ENCODE data around the gene WSCD2.

The WSCD2 gene

GRCh38 chr12:108285016-108285415, 155.9 kb downstream of the WSCD2 start:
- TF ChIP-seq, protein P1, sequence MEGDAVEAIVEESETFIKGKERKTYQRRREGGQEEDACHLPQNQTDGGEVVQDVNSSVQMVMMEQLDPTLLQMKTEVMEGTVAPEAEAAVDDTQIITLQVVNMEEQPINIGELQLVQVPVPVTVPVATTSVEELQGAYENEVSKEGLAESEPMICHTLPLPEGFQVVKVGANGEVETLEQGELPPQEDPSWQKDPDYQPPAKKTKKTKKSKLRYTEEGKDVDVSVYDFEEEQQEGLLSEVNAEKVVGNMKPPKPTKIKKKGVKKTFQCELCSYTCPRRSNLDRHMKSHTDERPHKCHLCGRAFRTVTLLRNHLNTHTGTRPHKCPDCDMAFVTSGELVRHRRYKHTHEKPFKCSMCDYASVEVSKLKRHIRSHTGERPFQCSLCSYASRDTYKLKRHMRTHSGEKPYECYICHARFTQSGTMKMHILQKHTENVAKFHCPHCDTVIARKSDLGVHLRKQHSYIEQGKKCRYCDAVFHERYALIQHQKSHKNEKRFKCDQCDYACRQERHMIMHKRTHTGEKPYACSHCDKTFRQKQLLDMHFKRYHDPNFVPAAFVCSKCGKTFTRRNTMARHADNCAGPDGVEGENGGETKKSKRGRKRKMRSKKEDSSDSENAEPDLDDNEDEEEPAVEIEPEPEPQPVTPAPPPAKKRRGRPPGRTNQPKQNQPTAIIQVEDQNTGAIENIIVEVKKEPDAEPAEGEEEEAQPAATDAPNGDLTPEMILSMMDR (IDR thresholded peaks at IDR 0.05; ENCODE audit: control insufficient read depth, extremely low read depth, insufficient read depth), result no peak
- no peak for DNase-seq (ENCODE audit: low read depth)
- no peak overlapping the region for H3K4me3 ChIP-seq (ENCODE audit: low read depth, low read length)

DNA sequence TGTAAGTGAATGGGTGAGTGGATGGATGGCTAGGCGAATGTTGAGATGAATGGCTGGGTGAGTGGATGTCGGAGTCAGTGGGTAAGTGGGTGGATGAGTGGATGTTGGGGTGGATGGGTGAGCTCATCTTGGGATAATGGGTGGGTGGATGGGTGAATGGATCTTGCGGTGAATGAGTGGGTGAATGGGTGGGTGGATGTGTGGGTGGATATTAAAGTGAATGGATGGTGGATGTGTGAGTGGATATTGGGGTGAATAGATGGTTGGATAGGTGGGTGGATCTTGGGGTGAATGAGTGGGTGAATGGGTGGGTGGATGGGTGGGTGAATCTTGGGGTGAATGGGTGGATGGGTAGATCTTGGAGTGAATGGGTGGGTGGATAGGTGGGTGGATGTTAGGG, 158.1 kb downstream of the WSCD2 start:
- no peak for DNase-seq (ENCODE audit: low read depth)
- TF ChIP-seq, protein P1 (IDR thresholded peaks at IDR 0.05; ENCODE audit: control insufficient read depth, extremely low read depth, insufficient read depth), result no peak
- no peak overlapping the region for H3K4me3 ChIP-seq (ENCODE audit: low read depth, low read length)

- TF ChIP-seq, protein P1 (IDR thresholded peaks at IDR 0.05; ENCODE audit: control insufficient read depth, extremely low read depth, insufficient read depth), result no peak
- DNase-seq (ENCODE audit: low read depth), result no peak
- no peak overlapping the region for H3K4me3 ChIP-seq (ENCODE audit: low read depth, low read length)
Observed at GRCh38 chr12:108289350-108290161, 160.5 kb downstream of the WSCD2 start.

- H3K4me3 ChIP-seq (ENCODE audit: low read depth, low read length), result no peak overlapping the region
- DNase-seq (ENCODE audit: low read depth), result no peak
- TF ChIP-seq, protein P1 (IDR thresholded peaks at IDR 0.05; ENCODE audit: control insufficient read depth, extremely low read depth, insufficient read depth), result no peak
Observed at GRCh38 chr12:108295641-108296040, 166.6 kb downstream of the WSCD2 start.

GRCh38 chr12:108296945-108297344, 167.9 kb downstream of the WSCD2 start:
- TF ChIP-seq, protein P1 (IDR thresholded peaks at IDR 0.05; ENCODE audit: control insufficient read depth, extremely low read depth, insufficient read depth), result no peak
- DNase-seq (ENCODE audit: low read depth), result no peak

GRCh38 chr12:108297424-108297823, 168.3 kb downstream of the WSCD2 start:
- DNase-seq (ENCODE audit: low read depth), result no peak
- H3K4me3 ChIP-seq (ENCODE audit: low read depth, low read length), result no peak overlapping the region
- TF ChIP-seq, protein P1 (IDR thresholded peaks at IDR 0.05; ENCODE audit: control insufficient read depth, extremely low read depth, insufficient read depth), result no peak

More at GRCh38 chr12:108296945-108297344, 167.9 kb downstream of the WSCD2 start:
- H3K4me3 ChIP-seq (ENCODE audit: low read depth, low read length), result no peak overlapping the region

All from LNCaP clone FGC (cell line).